Glomerular endothelial cell (primary cell): Measurements from ENCODE around the gene BIVM. TPM values are rescaled to one million over a fixed set of nuclear protein-coding genes. Genes with fewer than 3 reads are reported as not detected.
"Not testable (repeated sequence)": the region's sequence is repeated elsewhere in the genome, so short reads cannot be mapped to it uniquely, and the experiment has no call there.

Experiments
- DNase-seq: peaks from one replicate; pipeline ENCODE4 v3.0.0-alpha.2; 2011; ENCODE audit warnings: low read depth, low spot score; ENCODE audit errors: extremely low read depth
- total RNA-seq: library from RNA; depleted of rRNA; stranded (reverse); fragments of >200 nt; gene quantifications from 2 replicates; pipeline ENCODE4 v1.2.3, GENCODE V29; 2015

The BIVM gene, protein sequence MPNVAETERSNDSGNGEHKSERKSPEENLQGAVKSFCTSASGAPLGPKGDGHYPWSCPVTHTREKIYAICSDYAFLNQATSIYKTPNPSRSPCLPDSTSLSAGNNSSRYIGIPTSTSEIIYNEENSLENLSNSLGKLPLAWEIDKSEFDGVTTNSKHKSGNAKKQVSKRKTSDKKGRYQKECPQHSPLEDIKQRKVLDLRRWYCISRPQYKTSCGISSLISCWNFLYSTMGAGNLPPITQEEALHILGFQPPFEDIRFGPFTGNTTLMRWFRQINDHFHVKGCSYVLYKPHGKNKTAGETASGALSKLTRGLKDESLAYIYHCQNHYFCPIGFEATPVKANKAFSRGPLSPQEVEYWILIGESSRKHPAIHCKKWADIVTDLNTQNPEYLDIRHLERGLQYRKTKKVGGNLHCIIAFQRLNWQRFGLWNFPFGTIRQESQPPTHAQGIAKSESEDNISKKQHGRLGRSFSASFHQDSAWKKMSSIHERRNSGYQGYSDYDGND
- total RNA-seq = 15.5 and 17.6 TPM in 2 replicates

DNA sequence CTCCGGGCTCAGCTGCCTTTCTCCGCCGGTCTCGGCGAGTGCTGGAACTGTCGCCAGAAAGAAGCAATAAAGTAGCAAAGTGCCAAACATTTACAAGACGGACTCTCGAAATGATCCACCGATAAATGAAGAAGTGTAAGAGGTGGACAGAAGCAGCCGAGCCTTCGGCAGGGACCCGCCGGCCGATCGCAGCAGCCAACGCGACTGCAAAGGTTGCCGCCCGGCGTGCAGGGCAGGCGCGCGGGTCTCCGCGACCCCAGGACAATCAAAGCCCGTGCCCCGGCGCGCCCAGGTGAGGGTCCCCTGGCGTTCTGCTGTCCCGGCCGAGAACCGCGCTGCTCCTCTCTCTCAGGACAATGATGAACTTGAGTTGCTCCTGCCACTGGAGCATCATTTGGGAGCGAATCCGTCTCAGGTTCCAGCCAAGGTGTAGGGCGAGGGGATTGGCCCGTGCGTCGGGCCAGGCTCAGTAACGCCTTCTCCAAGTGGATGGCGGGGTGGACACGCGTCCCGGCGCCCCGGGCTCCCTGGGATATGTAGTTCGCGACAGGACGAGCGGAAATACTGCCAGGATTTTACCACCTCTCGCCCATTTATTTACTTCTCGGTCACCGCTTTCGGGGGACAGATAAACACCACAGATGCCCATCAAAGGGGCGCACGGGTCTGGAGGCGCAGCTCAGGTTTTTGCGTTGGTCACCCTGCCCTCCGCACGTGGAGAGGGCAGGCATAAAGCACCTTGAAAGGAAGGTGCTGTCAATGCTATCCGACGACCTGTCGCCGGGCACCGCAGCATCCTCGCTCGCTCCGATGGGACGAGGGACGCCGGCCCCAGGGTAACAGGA, at the start of gene BIVM, which contains the start of gene POGLUT2:
TSS of gene BIVM (plus strand) at position 539 of the 845 bp plus-strand sequence. CDS start 8,149 bp downstream, outside the sequence.
TSS of gene POGLUT2 (minus strand) at position 396 of the 845 bp plus-strand sequence. CDS start at position 90, 306 bp downstream.
- DNase-seq = peak; percentile 50

DNA sequence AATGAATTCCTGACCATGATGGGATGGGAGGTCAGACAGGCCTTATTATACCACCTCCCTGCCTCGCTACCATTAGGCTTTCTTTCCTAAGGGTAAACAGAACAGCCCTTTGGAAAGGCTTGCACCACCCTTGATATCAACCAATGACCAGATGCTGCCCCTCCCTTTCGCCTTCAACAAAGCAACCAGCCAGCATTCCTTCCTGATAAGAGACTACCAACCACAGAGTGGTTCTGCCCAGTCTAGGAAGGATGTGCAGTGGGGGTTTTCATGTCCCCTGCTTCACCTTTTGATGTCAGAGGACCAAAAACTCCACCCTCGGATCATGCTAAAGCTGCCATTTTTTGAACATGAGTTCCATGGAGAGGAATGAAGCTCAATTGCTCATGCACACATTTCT, 47.0 kb upstream of the BIVM start:
- no peak for DNase-seq

DNA sequence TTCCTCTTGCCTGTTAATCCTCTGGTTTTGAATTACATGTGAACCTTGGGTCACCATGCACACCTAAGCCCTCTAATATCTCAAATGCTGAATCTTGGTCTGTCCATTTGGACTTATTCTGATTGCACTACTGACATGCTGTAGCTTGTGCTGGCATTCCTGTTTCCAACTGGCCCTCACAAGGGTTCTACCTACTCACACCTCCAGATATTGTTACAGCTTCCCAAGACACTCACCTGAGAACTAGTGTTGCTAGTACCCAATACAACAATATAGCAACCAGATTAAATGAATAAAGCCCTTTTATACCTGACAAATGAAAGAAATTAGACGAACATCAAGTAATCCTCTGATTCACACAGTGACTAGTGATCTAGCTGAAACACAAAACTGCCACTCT, 41.9 kb upstream of the BIVM start:
- no peak for DNase-seq

DNA sequence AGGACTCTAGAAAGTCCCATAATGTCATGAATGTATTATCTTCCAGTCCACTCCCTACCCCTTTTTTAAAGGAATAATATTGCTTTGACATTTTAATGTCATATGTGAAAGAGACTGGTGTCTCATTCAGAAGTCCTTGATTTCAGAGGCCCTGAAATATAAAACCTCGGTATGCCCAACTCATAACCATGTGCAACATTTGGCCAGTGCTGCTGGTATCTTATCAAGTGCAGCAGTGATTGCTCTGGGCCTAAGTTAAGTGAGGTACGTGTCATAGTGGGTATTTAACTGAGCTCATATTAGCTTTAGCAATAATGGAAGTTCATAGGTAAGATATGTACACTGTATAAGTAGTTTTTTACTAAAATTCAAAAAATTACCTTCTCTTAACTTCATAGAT, 40.1 kb upstream of the BIVM start:
- DNase-seq = no peak

DNA sequence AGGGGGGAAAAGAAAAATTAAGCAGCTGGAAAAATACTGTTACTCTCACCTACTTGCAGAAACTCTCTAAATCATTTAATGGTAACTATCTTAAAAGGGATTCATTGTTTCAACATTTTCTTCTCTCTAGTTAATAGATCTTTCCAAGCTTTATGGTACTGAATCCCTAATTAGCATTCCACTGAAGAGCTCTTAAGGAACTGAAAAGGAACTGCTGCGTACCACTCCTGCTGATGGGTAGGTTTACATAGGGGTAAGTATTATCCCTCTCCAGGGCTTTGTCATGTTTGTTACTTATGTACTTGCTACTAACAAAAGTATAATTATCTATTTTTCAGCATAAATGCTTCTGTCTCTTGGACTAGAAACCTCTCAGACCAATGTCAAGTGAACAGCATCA, 37.8 kb upstream of the BIVM start:
- DNase-seq = no peak

DNA sequence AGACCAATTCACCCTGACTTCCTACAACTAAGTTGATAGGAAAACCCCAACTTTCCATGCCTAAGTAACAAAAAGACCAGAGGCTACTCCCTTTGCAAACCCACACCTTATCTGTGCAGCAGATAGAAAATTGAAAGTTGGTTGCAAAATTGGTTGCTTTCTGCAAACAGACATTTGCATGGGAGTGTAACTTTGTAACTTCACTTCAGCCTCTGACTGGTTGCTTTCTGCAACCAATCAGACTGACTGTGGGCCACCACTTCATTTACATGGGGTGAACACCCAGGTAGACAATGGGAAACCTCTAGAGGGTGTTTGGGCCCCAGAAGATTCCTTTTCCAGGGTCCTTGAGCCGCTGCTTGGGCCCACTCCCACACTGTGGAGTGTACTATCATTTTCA, 35.2 kb upstream of the BIVM start:
- no peak for DNase-seq

DNA sequence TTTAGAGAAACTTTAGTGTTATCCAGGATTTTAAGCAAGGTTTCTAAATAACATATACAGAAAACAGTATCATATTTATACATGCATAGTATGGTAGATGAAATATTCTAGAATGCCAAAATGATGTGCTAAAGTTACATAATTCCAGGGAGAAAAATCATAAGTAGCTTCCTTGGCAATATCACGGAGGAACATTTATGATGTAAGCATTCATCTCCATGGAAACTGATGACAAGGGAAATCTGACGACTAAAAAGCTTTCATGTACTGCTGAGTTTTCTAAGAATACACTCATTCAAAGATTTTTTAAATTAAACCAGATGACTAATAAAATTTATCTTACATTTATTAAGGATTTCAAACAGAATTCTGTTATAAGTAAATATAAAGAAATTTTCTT, 30.0 kb upstream of the BIVM start:
- DNase-seq = no peak

DNA sequence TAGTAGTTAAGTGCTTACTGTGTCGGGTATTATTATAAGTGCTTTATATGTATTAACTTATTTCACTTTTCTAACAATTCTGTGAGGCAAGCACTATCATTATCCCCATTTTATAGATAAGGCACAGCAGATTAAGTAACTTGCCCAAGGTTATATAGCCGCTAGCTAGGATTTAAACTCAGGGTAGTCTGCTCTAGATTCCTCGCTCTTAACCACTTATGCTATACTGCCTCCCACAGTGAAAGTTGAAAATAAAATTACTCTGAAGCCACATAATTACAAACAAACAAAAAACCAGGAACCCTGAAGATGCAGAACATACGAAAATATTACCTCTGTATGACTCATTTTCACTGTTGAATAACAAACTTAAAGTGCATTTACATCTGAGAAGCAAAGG, 29.2 kb upstream of the BIVM start:
- no peak for DNase-seq

DNA sequence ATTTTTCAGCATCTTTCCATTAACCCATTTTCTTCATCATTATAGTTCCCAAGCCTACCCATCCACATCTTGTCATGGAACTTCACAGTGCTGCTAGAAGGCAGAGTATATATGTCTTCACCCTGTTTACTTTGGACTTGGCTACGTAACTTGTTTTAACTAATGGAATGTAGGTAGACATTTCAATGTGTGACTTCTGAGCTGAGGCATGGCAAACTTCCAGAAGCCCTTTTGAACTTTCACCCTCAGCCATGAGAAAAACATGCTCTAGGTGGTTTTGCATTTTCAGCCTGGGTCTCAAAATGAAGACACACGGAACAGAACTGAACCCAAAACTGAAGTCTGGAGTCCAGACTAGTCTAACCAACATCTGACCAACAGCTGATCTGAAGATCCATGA, 28.5 kb upstream of the BIVM start:
- no peak for DNase-seq

DNA sequence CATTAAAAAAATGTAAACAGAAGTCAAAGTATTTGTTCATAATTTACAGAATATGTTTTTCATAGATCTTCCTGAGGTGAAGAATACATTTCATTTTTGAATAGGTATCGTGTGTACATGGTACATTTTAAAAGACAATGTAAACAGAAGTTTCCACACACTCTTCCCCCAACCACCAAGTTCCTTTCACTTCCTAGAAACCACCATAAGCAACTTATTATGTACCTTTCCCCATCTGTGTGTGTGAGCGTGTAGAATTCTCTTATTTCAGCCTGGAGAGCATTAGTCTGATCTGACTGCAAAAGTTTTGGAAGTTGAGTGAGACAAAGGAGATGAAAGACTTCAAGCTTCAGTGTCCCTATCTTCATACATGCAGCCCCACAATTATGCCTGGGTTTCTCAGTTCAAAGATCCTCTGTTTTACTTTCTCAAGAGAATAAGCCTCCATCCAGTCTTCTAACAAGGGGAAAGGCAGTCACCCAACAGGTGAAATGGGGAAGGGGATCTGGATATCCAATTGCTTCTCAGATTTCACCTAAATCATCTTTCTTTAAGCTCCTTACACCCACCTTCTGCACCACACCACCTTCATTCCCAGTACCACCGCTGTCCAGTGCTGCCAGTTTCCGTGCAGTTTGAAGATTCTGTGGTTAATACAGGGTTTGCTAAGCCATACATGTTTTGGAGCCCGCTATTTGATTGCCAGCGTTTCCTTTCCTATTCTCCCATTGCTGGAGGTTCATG, 27.4 kb upstream of the BIVM start:
- no peak for DNase-seq

DNA sequence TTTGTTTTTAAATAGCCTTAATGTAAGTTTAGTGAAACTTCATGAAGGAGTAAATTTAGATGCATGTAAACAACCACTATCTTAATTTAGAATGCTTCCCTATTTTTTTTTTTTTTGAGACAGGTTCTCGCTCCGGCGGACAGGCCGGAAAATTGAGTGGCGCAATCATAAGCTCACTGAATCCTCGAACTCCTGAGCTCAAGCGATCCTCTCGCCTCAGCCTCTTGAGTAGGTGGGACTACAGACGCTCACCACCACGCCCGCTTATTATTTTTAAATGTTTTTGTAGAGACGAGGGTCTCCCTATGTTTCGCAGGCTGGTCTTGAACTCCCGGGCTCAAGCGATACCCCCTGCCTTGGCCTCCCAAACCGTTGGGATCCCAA, 26.9 kb upstream of the BIVM start:
- DNase-seq = no peak

DNA sequence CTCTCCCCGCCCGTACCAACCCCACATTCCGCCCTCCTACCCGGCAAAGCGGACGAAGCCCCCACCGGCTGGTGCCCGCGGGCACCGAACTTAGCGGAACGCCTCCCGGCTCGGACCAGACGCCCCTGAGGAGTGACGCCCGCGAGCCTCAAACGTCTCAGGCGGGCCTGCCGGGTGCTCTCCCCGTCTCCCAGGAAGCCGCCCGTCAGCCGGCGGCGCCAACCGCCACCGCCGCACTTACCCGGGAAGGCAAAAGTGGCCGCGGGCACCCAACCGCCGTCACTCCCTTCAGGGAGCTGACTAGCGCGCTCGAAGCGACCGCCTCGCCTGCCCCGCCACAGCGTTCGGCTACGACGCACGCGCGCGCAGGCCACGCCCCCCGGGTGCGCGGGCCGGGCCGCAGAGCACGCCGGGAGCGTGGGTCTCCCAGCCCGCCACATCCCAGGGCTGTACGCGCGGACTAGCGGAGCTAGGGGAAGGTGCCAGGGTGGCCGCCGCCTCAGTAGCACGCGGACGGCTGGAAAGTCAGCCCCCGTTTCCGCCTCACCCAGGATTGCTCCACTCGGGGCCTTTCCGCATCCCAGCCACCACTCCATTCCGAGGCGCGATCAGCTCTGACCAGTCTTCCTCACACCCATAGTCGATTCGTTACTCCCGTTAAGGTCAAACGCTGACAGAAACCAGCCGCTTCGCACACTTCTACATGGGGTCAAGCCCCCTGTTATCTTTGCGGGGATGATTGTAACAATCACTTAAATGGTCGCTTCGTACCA, 25.3 kb upstream of the BIVM start, which contains the start of gene TEX30:
TSS of gene TEX30 (minus strand) at position 346 of the 773 bp plus-strand sequence. CDS start 3,760 bp downstream, outside the sequence.
- no peak for DNase-seq

DNA sequence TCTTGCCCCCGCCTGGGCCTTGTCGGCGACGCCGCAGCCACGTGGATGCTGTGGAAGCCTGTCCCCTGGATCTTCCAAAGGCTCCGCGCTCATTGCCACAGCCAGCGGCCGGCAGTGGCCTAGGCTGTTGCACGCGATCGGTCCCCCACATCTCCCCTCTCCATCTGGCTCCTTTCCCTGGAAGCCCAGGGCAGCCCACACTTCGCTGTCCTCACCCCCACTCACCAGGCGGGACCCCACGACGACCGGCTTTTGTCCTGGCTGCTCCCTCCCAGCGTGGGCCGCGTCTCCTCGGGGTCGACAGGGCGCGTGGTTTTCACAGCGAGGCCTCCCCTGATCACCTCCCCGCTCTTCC, 24.7 kb upstream of the BIVM start:
- no peak for DNase-seq

DNA sequence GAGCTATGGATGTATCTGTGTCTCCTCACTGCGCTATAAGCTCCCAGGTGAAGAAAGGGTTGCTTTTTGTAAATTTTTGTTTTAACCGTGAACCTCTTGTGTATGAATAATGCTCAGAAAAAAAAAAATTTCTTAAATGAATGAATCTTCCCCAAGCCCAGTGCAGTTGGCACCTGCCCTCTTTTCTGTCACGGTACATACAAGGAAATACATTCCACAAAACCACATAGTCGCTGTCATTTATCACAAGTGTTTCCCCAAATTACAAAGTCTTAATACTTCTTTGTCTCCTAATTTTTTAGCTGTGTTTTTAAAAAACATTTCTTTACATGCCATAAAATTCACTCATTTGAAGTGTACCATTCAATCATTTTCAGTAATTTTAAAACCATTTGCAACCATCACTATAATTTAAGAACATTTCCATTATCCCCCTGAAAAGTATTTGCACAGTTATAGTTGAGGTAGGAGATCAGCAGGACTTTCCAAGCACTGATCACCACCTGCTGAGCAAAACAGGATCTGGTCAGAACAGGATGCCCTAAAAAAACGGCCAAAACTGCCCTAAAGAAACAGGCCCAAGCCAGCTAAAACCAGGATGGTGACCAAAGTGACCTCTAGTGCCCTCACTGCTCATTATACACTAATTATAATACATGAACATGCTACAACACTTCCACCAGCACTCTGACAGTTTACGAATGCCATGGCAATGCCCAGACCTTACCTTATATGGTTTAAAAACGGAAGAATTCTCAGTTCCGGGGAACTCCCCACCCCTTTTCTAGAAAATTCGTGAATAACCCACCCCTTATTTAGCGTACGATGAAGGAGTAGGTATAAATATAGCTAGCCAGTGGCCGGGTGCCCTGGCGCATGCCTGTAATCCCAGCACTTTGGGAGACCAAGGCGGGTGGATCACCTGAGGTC, 24.1 kb upstream of the BIVM start:
- no peak for DNase-seq

DNA sequence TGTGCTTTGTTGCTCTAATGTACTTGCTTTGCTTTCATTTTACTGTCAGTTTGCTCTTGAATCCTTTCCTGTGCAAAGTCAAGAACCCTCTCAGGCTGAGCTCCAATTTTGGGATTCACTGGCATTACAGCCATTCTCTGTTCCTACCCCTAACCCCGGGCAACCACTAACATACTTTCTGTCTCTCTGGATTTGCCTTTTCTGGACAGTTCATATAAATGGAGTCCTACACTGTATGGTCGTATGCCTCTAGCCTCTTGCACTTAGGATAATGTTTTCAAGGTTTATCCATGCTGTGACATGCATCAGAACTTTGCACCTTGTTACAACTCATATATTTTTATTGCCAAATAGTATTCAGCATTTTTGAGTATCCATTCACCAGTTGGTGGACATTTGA, 22.6 kb upstream of the BIVM start:
- DNase-seq = no peak

DNA sequence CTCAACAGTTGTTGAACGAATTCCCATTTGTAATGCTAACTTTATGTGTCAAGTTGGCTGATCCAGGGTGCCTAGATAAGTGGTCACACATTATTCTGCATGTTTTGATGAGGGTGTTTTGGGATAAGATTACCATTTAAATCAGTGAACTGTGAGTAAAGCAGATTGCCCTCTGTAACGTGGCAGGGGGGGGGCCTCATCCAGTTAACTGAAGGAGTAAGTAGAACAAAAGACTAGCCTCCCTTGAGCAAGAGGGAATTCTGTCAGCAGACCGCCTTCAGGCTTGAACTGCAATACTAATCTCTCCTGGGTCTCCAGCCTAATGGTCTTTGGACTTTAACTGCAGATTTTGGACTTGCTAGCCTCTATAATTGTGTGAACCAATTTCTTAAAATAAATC, 21.2 kb upstream of the BIVM start:
- DNase-seq = no peak

DNA sequence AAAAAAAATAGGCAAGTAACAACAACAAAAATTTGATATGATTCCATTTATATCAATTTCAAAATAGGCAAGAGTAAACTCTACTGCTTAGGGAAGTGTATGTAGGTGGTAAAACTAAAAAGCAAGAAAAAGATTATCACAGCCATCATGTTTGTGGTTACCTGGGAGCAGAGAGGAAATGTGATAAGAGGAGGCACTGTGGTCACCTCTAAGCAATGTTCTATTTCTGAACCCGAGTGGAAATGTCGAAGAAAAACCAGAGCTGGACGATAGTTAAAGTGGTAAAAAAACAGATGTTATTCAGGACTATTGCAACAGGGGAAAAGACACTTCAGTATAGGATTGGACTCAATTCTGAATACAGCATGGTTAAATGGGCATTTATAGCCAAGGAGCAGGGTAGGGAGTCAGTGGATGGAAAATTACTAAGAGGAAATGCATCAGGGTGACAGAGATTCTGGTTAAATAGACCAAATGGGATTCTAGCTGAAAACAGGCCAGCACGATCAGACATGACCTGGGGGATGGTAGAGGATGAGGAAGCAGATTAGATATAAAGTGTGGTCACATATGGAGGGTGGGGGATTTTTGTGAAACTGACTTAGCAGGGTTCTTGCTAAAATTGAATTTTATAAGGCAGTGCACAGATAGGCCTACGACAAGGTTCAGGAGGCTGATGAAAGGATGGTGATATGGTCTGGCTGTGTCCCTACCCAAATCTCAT, 19.3 kb upstream of the BIVM start:
- DNase-seq = no peak

DNA sequence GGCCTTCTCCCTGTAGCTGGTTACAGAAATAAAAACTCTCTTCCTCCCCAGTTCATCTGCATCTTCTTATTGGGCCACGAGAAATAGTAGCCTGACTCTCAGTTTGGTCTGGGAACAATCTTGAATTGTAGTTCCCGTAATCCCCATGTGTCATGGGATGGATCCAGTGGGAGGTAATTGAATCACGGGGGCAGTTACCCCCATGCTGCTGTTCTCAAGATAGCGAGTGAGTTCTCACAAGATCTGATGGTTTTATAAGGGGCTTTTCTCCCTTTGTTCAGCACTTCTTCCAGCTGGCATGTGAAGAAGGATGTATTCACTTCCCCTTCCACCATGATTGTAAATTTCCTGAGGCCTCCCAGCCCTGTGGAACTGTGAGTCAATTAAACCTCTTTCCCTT, 18.3 kb upstream of the BIVM start:
- not testable (repeated sequence) for DNase-seq
